ENCODE measurements around the gene CCDC141. TPM values are rescaled to one million over a fixed set of nuclear protein-coding genes. Genes with fewer than 3 reads are reported as not detected.

The CCDC141 gene
- polyA plus RNA-seq, 1 donor from 2014 or later = 0.27 TPM

- Histone ChIP-seq H3K9ac (ENCODE audit: low read length) (no peak overlapping the region), H3K36me3 (ENCODE audit: insufficient read depth, low read length) (no peaks in the 10 kb centered on the region), H3K4me3 (ENCODE audit: low read length) (no peak overlapping the region), H4K20me1 (ENCODE audit: insufficient read depth) (no peaks in the 10 kb centered on the region), H3K4me2 (ENCODE audit: low read length) (no peak overlapping the region), H3K27me3 (ENCODE audit: insufficient read depth, low read depth, low read length) (no peaks in the 10 kb centered on the region), H3K9me2 (ENCODE audit: insufficient read depth, low read length) (no peaks in the 10 kb centered on the region), H3K27ac (ENCODE audit: low read length) (no peak overlapping the region), H3F3A (ENCODE audit: insufficient read depth, low read length, poor library complexity, severe bottlenecking) (no peaks in the 10 kb centered on the region), H3K9me3 (ENCODE audit: low read length) (no peaks in the 10 kb centered on the region), H2AFZ (ENCODE audit: low read depth, low read length) (no peak overlapping the region), H3K79me2 (replicated peaks; ENCODE audit: insufficient read depth, low read length) (no peaks in the 10 kb centered on the region)
- TF ChIP-seq POLR2AphosphoS5 (IDR thresholded peaks at IDR 0.05) (no peak), TAF1 (IDR thresholded peaks at IDR 0.05; ENCODE audit: low read depth) (no peak), EZH2 (IDR thresholded peaks at IDR 0.05; ENCODE audit: borderline replicate concordance, insufficient read depth, low read length, poor library complexity, severe bottlenecking) (no peak), REST (IDR thresholded peaks at IDR 0.05; ENCODE audit: borderline replicate concordance) (no peak), SMC3 (conservative IDR thresholded peaks at IDR 0.05; ENCODE audit: poor library complexity) (no peak), MXI1 (conservative IDR thresholded peaks at IDR 0.05; ENCODE audit: poor library complexity, severe bottlenecking) (no peak)
- TF ChIP-seq, protein P1, sequence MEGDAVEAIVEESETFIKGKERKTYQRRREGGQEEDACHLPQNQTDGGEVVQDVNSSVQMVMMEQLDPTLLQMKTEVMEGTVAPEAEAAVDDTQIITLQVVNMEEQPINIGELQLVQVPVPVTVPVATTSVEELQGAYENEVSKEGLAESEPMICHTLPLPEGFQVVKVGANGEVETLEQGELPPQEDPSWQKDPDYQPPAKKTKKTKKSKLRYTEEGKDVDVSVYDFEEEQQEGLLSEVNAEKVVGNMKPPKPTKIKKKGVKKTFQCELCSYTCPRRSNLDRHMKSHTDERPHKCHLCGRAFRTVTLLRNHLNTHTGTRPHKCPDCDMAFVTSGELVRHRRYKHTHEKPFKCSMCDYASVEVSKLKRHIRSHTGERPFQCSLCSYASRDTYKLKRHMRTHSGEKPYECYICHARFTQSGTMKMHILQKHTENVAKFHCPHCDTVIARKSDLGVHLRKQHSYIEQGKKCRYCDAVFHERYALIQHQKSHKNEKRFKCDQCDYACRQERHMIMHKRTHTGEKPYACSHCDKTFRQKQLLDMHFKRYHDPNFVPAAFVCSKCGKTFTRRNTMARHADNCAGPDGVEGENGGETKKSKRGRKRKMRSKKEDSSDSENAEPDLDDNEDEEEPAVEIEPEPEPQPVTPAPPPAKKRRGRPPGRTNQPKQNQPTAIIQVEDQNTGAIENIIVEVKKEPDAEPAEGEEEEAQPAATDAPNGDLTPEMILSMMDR (IDR thresholded peaks at IDR 0.05; ENCODE audit: poor library complexity, severe bottlenecking) = no peak
Observed at GRCh38 chr2:179022685-179023084, 27.3 kb downstream of the CCDC141 start.

- no peak overlapping the region for H3K9ac ChIP-seq (ENCODE audit: low read length)
- no peaks in the 10 kb centered on the region for H3F3A ChIP-seq (ENCODE audit: insufficient read depth, low read length, poor library complexity, severe bottlenecking)
- no peaks in the 10 kb centered on the region for H3K36me3 ChIP-seq (ENCODE audit: insufficient read depth, low read length)
- no peaks in the 10 kb centered on the region for H3K9me2 ChIP-seq (ENCODE audit: insufficient read depth, low read length)
- H3K79me2 ChIP-seq (replicated peaks; ENCODE audit: insufficient read depth, low read length) = no peaks in the 10 kb centered on the region
- TF ChIP-seq REST (IDR thresholded peaks at IDR 0.05; ENCODE audit: borderline replicate concordance) (no peak), MXI1 (conservative IDR thresholded peaks at IDR 0.05; ENCODE audit: poor library complexity, severe bottlenecking) (no peak), TAF1 (IDR thresholded peaks at IDR 0.05; ENCODE audit: low read depth) (no peak)
- TF ChIP-seq, protein P1 (IDR thresholded peaks at IDR 0.05; ENCODE audit: poor library complexity, severe bottlenecking) = no peak
- no peak overlapping the region for H3K27ac ChIP-seq (ENCODE audit: low read length)
- no peak overlapping the region for H3K4me2 ChIP-seq (ENCODE audit: low read length)
- no peak overlapping the region for H2AFZ ChIP-seq (ENCODE audit: low read depth, low read length)
- no peaks in the 10 kb centered on the region for H3K9me3 ChIP-seq (ENCODE audit: low read length)
- H3K4me3 ChIP-seq (ENCODE audit: low read length) = no peak overlapping the region
- no peaks in the 10 kb centered on the region for H3K27me3 ChIP-seq (ENCODE audit: insufficient read depth, low read depth, low read length)
- H4K20me1 ChIP-seq (ENCODE audit: insufficient read depth) = no peaks in the 10 kb centered on the region
Observed at GRCh38 chr2:179021258-179021657, 28.7 kb downstream of the CCDC141 start.

All from neural cell (in vitro differentiated cells).